ENCODE results near the gene MPRIP. TPM values are rescaled to one million over a fixed set of nuclear protein-coding genes. Genes with fewer than 3 reads are reported as not detected.

Gene MPRIP
- polyA plus RNA-seq, 1 donor (not counting 4 experiments of a cell fraction or from before 2014, with no cell fraction given) = 113 TPM

DNA sequence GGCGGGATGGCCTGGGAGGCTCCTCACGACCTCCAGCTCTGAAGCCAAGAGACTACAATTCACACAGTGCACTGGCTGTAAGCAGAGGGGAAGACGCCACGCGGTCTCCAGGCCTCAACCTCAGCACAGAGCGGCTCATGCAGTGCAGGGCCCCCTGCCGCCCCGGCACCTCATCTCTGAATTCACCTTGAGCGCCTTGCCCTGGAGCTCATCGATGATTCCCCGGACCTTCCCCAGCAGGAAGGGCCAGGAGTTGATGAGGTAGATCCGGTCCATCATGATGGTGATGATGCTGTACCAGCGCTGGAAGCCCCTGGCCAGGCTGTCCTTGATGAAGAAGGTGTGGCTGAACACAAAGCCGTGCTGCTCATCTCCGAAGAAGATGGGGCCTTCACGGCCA lies 181.5 kb downstream of the MPRIP start:
- FAIRE-seq (no peak), DNase-seq (ENCODE audit: low read depth, low spot score) (no peak)
- Histone ChIP-seq H2AFZ (ENCODE audit: control insufficient read depth, low read length) (no peak overlapping the region), H3K9me1 (ENCODE audit: control insufficient read depth, extremely low read depth, insufficient read depth, low read length) (no peaks in the 10 kb centered on the region), H3K4me1 (ENCODE audit: control insufficient read depth, extremely low read depth, insufficient read depth, low read length) (no peaks in the 10 kb centered on the region), H3K4me3 (ENCODE audit: control insufficient read depth in 2 of 3, extremely low read depth in 1 of 3, insufficient read depth in 2 of 3, low read depth in 1 of 3, low read length in 3 of 3) (no peak overlapping the region), H3K9ac (ENCODE audit: control insufficient read depth, extremely low read depth, insufficient read depth, low read length) (no peak overlapping the region), H3K9me3 (ENCODE audit: control insufficient read depth, low read depth, low read length) (no peaks in the 10 kb centered on the region), H3K36me3 (ENCODE audit: control insufficient read depth in 2 of 2, extremely low read depth in 1 of 2, insufficient read depth in 2 of 2, low read length in 2 of 2) (peaks cover 52 to 63% of the 10 kb centered on the region in 2 experiments), H3K27me3 (ENCODE audit: control insufficient read depth, extremely low read depth, insufficient read depth, low read length) (no peaks in the 10 kb centered on the region), H3K79me2 (ENCODE audit: control insufficient read depth, insufficient read depth, low read length) (no peaks in the 10 kb centered on the region), H4K20me1 (ENCODE audit: control insufficient read depth, extremely low read depth, insufficient read depth, low read length) (peaks cover 2% of the 10 kb centered on the region), H3K27ac (ENCODE audit: control insufficient read depth, insufficient read depth, low read length) (no peak overlapping the region), H3K4me2 (ENCODE audit: control insufficient read depth, extremely low read depth, insufficient read depth, low read depth, low read length) (no peak overlapping the region)
- TF ChIP-seq EZH2 (IDR thresholded peaks at IDR 0.05; ENCODE audit: low read length) = no peak
- TF ChIP-seq, protein P1, sequence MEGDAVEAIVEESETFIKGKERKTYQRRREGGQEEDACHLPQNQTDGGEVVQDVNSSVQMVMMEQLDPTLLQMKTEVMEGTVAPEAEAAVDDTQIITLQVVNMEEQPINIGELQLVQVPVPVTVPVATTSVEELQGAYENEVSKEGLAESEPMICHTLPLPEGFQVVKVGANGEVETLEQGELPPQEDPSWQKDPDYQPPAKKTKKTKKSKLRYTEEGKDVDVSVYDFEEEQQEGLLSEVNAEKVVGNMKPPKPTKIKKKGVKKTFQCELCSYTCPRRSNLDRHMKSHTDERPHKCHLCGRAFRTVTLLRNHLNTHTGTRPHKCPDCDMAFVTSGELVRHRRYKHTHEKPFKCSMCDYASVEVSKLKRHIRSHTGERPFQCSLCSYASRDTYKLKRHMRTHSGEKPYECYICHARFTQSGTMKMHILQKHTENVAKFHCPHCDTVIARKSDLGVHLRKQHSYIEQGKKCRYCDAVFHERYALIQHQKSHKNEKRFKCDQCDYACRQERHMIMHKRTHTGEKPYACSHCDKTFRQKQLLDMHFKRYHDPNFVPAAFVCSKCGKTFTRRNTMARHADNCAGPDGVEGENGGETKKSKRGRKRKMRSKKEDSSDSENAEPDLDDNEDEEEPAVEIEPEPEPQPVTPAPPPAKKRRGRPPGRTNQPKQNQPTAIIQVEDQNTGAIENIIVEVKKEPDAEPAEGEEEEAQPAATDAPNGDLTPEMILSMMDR (optimal IDR thresholded peaks at IDR 0.05 in 1 of 3, IDR thresholded peaks at IDR 0.05 in 1 of 3, conservative IDR thresholded peaks at IDR 0.05 in 1 of 3; ENCODE audit: extremely low read depth in 1 of 3, insufficient read depth in 2 of 3, low read length in 3 of 3) = no peak
- dilution Hi-C loops (cut with MboI; ENCODE audit: extremely low pct_ligation_motif_present, low sequenced_read_pairs) = no loop called here

DNA sequence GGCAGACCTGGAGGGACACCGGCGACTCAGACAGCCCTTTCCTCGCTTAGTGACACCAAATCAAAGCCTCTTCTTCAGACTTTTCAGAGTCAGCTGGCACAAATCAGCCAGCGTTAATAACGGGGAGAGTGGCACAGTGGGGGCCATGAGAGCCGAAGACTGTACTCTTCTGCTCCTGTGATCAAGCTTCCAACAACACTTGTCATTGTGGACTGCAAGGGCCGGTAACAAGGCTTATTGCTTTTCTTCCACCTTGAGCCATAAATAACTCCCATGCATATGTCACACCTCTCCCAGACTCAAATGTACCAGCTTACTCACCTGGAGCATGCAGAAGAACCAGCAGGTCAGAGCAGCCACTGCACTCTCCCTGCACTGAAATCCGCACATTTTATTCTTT lies 181.9 kb downstream of the MPRIP start:
- H3K79me2 ChIP-seq (ENCODE audit: control insufficient read depth, insufficient read depth, low read length) = no peaks in the 10 kb centered on the region
- TF ChIP-seq EZH2 (IDR thresholded peaks at IDR 0.05; ENCODE audit: low read length) = no peak
- TF ChIP-seq, protein P1 (optimal IDR thresholded peaks at IDR 0.05 in 1 of 3, IDR thresholded peaks at IDR 0.05 in 1 of 3, conservative IDR thresholded peaks at IDR 0.05 in 1 of 3; ENCODE audit: extremely low read depth in 1 of 3, insufficient read depth in 2 of 3, low read length in 3 of 3) = no peak
- H3K4me1 ChIP-seq (ENCODE audit: control insufficient read depth, extremely low read depth, insufficient read depth, low read length) = no peaks in the 10 kb centered on the region
- H4K20me1 ChIP-seq (ENCODE audit: control insufficient read depth, extremely low read depth, insufficient read depth, low read length) = peaks cover 2% of the 10 kb centered on the region
- no peaks in the 10 kb centered on the region for H3K27me3 ChIP-seq (ENCODE audit: control insufficient read depth, extremely low read depth, insufficient read depth, low read length)
- no peak overlapping the region for H3K4me2 ChIP-seq (ENCODE audit: control insufficient read depth, extremely low read depth, insufficient read depth, low read depth, low read length)
- FAIRE-seq = no peak
- H3K9ac ChIP-seq (ENCODE audit: control insufficient read depth, extremely low read depth, insufficient read depth, low read length) = no peak overlapping the region
- H3K27ac ChIP-seq (ENCODE audit: control insufficient read depth, insufficient read depth, low read length) = no peak overlapping the region
- dilution Hi-C loops (cut with MboI; ENCODE audit: extremely low pct_ligation_motif_present, low sequenced_read_pairs) = no loop called here
- no peak overlapping the region for H2AFZ ChIP-seq (ENCODE audit: control insufficient read depth, low read length)
- no peaks in the 10 kb centered on the region for H3K9me3 ChIP-seq (ENCODE audit: control insufficient read depth, low read depth, low read length)
- DNase-seq (ENCODE audit: low read depth, low spot score) = no peak
- H3K9me1 ChIP-seq (ENCODE audit: control insufficient read depth, extremely low read depth, insufficient read depth, low read length) = no peaks in the 10 kb centered on the region
- no peak overlapping the region for H3K4me3 ChIP-seq (ENCODE audit: control insufficient read depth in 2 of 3, extremely low read depth in 1 of 3, insufficient read depth in 2 of 3, low read depth in 1 of 3, low read length in 3 of 3)
- peaks cover 54 to 64% of the 10 kb centered on the region in 2 experiments for H3K36me3 ChIP-seq (ENCODE audit: control insufficient read depth in 2 of 2, extremely low read depth in 1 of 2, insufficient read depth in 2 of 2, low read length in 2 of 2)
